Hepatocyte (in vitro differentiated cells): Measurements from ENCODE around the gene RFPL4A.

Experiments used
- CTCF ChIP-seq: fragments of 200-600 bp; sonication (generic); IDR thresholded peaks from 2 replicates; pipeline ENCODE4 v1.5.1; 2016; ENCODE audit warnings: antibody characterized with exemption, mild to moderate bottlenecking; ENCODE audit not compliant: poor library complexity
- EZH2 ChIP-seq: fragments of 200-600 bp; sonication (generic); IDR thresholded peaks from 2 replicates; pipeline ENCODE4 v1.6.1; 2016; ENCODE audit warnings: antibody characterized with exemption, mild to moderate bottlenecking, borderline replicate concordance
- EZH2phosphoT487 ChIP-seq: fragments of 200-600 bp; sonication (generic); IDR thresholded peaks from one replicate; pipeline ENCODE4 v1.6.1; 2018; ENCODE audit warnings: antibody characterized with exemption, mild to moderate bottlenecking, low read depth, moderate library complexity; ENCODE audit not compliant: unreplicated experiment, severe bottlenecking

GRCh38 chr19:55802281-55802680 lies 43.4 kb downstream of the RFPL4A start:
- TF ChIP-seq CTCF: no peak
- TF ChIP-seq EZH2: no peak
- no peak for TF ChIP-seq EZH2phosphoT487
